ENCODE measurements around the gene LGSN.
"Not testable (repeated sequence)": the region's sequence is repeated elsewhere in the genome, so short reads cannot be mapped to it uniquely, and the experiment has no call there.

LGSN gene

DNA sequence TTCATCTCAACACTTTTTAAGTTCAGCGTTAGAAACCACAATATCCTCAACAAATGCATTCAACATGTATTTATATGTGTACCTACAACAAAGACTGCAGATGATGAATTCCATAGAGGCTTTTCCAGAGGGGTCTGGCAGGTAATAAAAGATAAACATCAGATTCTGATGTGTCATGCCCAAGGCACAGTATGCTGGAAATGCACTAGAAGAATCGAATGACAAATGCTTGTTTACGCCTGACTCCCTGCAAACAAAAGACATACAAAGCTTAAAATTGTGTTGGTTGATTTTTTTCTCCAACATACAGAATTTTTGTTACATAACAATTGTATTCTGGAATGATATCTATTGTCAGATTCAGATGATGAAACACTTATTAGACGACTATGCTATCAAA, at the start of gene LGSN:
Gene LGSN, minus strand, starts transcription at position 45 of the 400 bp plus-strand sequence. Its CDS starts 40 bp downstream, at position 5.
- no peak for DNase-seq

GRCh38 chr6:63368347-63368746, 48.6 kb upstream of the LGSN start:
- DNase-seq: no peak

DNA sequence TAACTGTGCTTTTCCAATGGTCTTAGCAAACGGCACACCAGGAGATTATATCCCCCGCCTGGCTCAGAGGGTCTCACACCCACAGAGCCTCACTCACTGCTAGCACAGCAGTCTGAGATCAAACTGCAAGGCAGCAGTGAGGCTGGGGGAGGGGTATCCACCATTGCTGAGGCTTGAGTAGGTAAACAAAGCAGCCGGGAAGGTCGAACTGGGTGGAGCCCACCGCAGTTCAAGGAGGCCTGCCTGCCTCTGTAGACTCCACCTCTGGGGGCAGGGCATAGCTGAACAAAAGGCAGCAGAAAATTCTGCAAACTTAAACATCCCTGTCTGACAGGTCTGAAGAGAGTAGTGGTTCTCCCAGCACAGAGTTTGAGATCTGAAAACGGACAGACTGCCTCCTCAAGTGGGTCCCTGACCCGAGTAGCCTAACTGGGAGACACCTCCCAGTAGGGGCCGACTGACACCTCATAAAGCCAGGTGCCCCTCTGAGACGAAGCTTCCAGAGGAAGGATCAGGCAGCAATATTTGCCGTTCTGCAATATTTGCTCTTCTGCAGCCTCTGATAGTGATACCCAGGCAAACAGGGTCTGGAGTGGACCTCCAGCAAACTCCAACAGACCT, 42.8 kb upstream of the LGSN start:
- DNase-seq: not testable (repeated sequence)

- not testable (repeated sequence) for DNase-seq
Measured at GRCh38 chr6:63357384-63357783, 37.6 kb upstream of the LGSN start.

GRCh38 chr6:63355632-63356031, 35.8 kb upstream of the LGSN start:
- DNase-seq: no peak

GRCh38 chr6:63353286-63353630, 33.5 kb upstream of the LGSN start:
- DNase-seq: no peak

DNA sequence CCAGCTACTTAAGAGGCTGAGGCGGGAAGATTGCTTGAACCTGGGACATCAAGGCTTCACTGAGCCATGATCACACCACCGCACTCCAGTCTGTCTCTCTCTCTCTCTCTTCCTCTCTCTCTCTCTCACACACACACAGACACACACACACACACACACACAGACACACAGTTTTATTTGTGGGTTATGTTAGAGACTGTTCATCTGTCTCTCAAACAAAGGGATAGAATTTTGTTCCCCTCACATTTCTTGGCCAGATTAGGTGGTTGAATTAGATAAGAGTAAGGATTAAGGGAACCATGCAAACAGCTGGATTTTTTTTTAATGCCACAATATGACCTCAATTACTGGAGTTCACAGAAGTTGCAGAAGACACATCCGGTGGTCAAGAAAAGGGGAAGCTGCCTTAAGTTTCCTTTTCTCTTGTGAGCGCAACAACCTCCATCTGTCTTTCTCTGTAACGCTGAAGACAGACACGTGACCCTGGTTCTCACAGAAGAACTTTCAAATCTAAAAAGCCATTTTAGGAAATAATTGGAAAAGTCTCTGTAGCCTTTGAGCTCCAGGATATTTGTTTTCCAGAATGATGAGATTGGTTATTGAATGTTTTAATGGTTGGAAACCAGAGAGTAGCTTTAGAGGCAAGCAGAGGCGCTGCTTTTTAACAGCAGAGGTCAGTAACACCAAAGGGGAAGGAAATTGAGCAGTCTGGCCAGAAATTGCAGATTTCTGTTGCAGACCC, 32.9 kb upstream of the LGSN start:
- no peak for DNase-seq

DNA sequence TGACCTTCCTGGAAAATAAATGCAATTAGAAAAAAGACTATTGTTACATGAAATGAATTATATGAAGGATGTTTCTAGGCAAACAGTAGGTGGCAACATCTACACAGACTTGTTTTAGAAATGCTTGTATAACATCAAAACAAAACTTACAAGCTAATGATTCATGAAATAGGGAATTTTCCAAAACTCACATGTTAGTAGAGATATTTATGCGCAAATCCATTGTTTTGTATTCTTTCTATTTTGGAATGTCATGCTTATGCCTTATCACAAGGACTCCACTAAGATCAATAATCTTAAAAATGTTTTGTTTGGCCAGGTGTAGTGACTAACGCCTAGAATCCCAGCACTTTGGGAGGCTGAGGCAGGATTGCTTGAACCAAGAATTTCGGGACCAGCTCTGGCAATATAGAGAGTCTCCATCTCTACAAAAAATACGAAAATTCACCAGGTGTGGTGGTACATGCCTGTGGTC, 32.3 kb upstream of the LGSN start:
- DNase-seq: no peak

DNA sequence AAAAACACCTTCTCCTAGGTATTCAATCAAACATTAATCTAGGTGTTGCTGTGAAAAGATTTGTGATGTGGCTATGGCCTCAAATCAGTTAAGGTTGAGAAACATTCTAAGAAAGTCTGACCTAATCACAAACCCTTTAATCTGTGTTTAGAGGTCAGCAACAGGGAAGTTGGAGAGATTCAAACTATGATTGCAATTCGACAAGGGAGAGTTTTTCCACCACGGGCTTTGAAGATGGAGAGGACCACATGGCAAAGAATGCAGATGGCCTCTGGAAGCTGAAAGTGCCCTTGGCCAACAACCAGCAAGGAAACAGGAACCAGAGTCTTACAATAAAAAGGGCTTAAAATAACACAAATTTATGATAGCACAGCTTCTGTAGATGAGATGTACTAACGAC, 29.6 kb upstream of the LGSN start:
- no peak for DNase-seq

- DNase-seq: no peak
Measured at GRCh38 chr6:63348836-63349235, 29.1 kb upstream of the LGSN start.

- no peak for DNase-seq
Measured at GRCh38 chr6:63347599-63347998, 27.8 kb upstream of the LGSN start.

GRCh38 chr6:63346217-63346835, 26.5 kb upstream of the LGSN start:
- DNase-seq: no peak

- DNase-seq: no peak
Measured at GRCh38 chr6:63340351-63340750, 20.6 kb upstream of the LGSN start.

GRCh38 chr6:63334652-63335051, 14.9 kb upstream of the LGSN start:
- DNase-seq: not testable (repeated sequence)

- DNase-seq: no peak
Measured at GRCh38 chr6:63333440-63333839, 13.7 kb upstream of the LGSN start.

- not testable (repeated sequence) for DNase-seq
Measured at GRCh38 chr6:63326630-63327029, 6.8 kb upstream of the LGSN start.

DNA sequence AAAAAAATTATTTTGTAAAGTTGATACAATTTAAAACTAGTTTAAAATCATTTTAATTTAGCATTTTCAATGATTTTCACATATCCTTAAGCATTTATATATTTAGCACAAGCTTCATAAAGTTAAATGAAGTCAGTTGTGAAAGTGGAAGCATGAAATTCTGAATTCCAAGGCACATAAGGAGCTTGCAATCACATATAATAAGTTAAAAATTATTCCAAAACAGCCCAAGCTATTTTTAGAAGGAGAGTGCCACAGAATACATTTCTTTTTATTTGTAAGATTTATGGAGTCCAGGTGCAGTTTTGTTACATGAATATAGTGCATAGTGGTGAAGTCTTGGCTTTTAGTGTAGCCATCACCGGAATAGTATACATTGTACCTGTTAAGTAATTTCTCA, 3.2 kb upstream of the LGSN start:
- DNase-seq: no peak

GRCh38 chr6:63321821-63322220, 2.0 kb upstream of the LGSN start:
- DNase-seq: no peak

GRCh38 chr6:63317641-63318040, 2.1 kb downstream of the LGSN start:
- no peak for DNase-seq

DNA sequence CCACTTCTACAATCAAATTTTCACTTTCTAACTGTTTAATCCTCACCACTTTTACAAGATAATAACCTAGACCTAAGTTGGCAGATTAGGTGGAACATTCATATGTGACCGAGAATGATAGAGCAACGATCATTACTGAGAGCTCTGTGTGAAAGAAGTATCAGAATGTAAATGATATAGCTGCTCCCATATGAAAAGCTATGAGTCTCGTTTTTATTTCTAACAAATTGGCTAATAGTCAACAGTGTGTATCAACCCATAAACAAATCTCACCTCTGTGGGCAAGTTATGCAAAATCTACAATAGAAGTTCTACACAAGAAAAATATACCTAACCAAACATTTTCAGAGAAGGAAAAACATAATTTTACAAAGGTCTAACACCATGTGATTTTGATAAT, 3.7 kb downstream of the LGSN start:
- DNase-seq: no peak

DNA sequence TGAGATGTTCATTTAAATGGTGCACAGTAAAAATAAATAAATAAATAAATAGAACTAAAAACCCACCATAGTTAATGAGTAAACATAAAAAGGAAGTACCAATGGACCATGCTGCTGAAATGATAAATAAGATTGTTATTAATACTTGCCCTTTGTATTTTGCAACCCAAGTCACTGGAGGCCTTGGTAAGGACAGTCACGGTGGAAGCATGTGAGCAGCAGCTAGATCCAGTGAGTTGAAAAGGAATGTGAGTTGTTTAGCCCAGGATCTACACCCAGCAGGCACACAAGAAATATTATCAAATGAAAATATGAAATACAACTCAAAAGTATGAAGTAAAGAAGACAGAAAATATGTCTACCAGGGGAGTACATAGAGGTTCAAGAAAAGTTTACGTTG, 6.7 kb downstream of the LGSN start:
- DNase-seq: no peak

- DNase-seq: no peak
Measured at GRCh38 chr6:63307581-63308246, 12.1 kb downstream of the LGSN start.

- no peak for DNase-seq
Measured at GRCh38 chr6:63306420-63306819, 13.4 kb downstream of the LGSN start.

GRCh38 chr6:63305277-63305676, 14.5 kb downstream of the LGSN start:
- no peak for DNase-seq
